Measurements from ENCODE around the gene HEYL.

HEYL gene

DNA sequence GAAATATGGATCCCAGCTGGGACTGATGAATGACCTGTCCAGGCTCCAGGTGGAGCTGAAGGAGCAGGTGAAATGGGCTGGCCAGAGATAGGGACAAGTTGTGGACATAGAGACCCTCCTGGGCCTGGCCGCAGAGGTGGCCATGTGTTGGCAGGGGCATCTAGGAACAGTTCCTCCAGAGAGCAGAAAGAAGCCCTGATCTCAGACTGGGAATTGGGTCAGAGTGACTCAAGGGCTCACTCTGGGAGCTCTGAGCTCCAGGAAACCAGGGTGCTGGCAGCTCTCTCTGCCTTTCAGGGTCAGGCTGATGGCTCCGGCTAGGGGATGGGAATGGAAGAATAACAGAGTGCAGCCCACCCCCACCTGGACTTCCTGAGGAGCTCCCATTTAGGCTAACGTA lies 29.5 kb upstream of the HEYL start:
- Histone ChIP-seq H3K27ac (ENCODE audit: low read depth, low read length) (no peak overlapping the region), H3K9ac (ENCODE audit: low read length in 5 of 5) (no peak overlapping the region), H3K4me1 (ENCODE audit: control insufficient read depth in 5 of 5, insufficient read depth in 5 of 5, low read length in 5 of 5) (peaks cover 0 to 25% (median 16%) of the 10 kb centered on the region in 5 donors), H3K9me3 (ENCODE audit: control insufficient read depth in 5 of 5, low read length in 5 of 5) (no peaks in the 10 kb centered on the region), H3K36me3 (ENCODE audit: control insufficient read depth in 5 of 5, insufficient read depth in 5 of 5, low read length in 5 of 5) (no peaks in the 10 kb centered on the region), H3K27me3 (ENCODE audit: control insufficient read depth in 5 of 5, insufficient read depth in 4 of 5, low read length in 5 of 5) (peaks cover 0 to 28% (median 20%) of the 10 kb centered on the region in 5 donors), H3K4me3 (ENCODE audit: low read depth in 1 of 5, low read length in 5 of 5) (no peak overlapping the region)

DNA sequence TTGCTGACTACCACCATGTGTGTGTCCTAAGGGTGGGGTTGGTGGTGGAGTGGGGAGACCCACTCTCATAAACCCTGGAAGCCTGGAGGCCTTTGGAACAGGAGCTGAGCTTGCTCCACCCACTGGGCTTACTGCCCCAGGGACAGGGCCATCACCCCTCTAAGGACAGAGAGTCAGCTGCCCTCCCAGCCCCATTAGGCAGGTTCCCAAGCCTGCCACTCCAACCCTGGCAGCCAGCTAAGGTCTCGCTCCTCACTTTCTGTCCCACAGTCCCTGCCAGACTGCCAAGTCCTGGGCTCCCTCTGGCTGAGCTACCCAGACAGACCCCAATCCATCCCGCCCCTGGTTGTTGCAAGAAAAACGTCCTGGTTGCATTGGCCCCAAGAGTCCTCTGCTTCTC lies 28.7 kb upstream of the HEYL start:
- Histone ChIP-seq H3K9ac (ENCODE audit: low read length in 5 of 5) (no peak overlapping the region), H3K4me3 (ENCODE audit: low read depth in 1 of 5, low read length in 5 of 5) (no peak overlapping the region), H3K9me3 (ENCODE audit: control insufficient read depth in 5 of 5, low read length in 5 of 5) (no peaks in the 10 kb centered on the region), H3K27me3 (ENCODE audit: control insufficient read depth in 5 of 5, insufficient read depth in 4 of 5, low read length in 5 of 5) (peaks cover 0 to 28% (median 20%) of the 10 kb centered on the region in 5 donors), H3K4me1 (ENCODE audit: control insufficient read depth in 5 of 5, insufficient read depth in 5 of 5, low read length in 5 of 5) (peaks cover 0 to 25% (median 16%) of the 10 kb centered on the region in 5 donors), H3K36me3 (ENCODE audit: control insufficient read depth in 5 of 5, insufficient read depth in 5 of 5, low read length in 5 of 5) (no peaks in the 10 kb centered on the region), H3K27ac (ENCODE audit: low read depth, low read length) (no peak overlapping the region)

DNA sequence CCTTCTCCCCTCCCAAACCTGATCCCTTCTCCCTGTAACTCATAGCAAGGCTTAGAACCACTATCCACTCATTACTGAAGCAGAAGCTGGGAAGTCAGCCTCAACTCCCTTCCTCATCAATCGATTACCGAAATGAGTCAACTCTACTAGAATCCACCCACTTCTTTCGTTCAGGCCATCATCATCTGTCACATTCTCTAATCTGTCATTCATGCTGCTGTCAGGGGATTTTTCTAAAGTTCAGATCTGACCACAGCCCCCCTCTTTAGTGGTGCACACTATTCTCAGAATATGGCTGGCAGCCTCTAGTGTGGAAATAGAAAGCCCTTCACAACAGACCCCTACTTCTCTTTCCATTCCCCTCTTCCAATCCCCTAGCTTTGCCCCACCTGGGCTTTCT lies 27.3 kb upstream of the HEYL start:
- Histone ChIP-seq H3K4me1 (ENCODE audit: control insufficient read depth in 5 of 5, insufficient read depth in 5 of 5, low read length in 5 of 5) (peaks cover 0 to 16% (median 8%) of the 10 kb centered on the region in 5 donors), H3K4me3 (ENCODE audit: low read depth in 1 of 5, low read length in 5 of 5) (no peak overlapping the region), H3K9ac (ENCODE audit: low read length in 5 of 5) (no peak overlapping the region), H3K36me3 (ENCODE audit: control insufficient read depth in 5 of 5, insufficient read depth in 5 of 5, low read length in 5 of 5) (no peaks in the 10 kb centered on the region), H3K9me3 (ENCODE audit: control insufficient read depth in 5 of 5, low read length in 5 of 5) (no peaks in the 10 kb centered on the region), H3K27ac (ENCODE audit: low read depth, low read length) (no peak overlapping the region), H3K27me3 (ENCODE audit: control insufficient read depth in 5 of 5, insufficient read depth in 4 of 5, low read length in 5 of 5) (peaks cover 0 to 22% (median 13%) of the 10 kb centered on the region in 5 donors)

DNA sequence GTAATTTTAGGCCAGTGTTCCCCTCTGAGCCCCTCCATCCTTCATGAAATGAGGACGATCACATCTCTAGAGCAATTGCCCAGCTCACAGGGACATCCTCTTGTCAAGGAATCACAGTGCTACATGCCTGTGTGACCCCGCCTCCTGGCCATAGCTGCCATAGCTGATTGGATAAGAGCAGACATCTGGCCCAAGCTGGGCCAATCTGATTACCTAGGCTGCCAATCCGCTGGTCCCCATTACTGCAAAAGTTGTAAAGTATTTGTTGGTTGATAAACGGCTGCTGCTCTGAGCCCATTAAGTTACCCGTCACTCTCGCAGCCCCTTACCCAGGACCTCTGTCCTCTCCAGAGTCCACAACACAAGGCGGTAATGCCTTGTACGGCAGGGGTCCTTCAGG lies 24.1 kb upstream of the HEYL start:
- Histone ChIP-seq H3K9ac (ENCODE audit: low read length in 5 of 5) (no peak overlapping the region), H3K27ac (ENCODE audit: low read depth, low read length) (no peak overlapping the region), H3K36me3 (ENCODE audit: control insufficient read depth in 5 of 5, insufficient read depth in 5 of 5, low read length in 5 of 5) (no peaks in the 10 kb centered on the region), H3K4me1 (ENCODE audit: control insufficient read depth in 5 of 5, insufficient read depth in 5 of 5, low read length in 5 of 5) (no peaks in the 10 kb centered on the region), H3K9me3 (ENCODE audit: control insufficient read depth in 5 of 5, low read length in 5 of 5) (no peaks in the 10 kb centered on the region), H3K4me3 (ENCODE audit: low read depth in 1 of 5, low read length in 5 of 5) (no peak overlapping the region), H3K27me3 (ENCODE audit: control insufficient read depth in 5 of 5, insufficient read depth in 4 of 5, low read length in 5 of 5) (peaks cover 0 to 11% (median 0%) of the 10 kb centered on the region in 5 donors)

DNA sequence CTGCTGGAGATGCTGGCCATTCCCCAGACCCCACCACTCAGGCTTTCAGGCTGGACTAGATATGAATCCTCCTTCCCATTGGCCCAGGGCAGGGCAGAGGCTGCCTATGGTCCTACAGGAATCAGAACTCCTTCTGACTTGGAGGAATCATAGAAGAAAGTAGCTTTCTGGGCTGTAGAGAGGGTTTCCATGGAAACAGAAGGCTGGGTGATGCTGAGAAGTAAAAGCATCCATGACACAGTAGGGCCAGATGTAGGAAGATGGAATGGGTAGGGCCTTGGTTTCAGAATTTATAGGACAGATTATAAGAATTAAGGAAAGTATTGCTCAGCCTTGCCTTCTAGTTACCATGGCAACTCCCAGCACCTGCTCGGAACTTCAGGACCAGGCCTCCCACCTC lies 23.4 kb upstream of the HEYL start:
- Histone ChIP-seq H3K9me3 (ENCODE audit: control insufficient read depth in 5 of 5, low read length in 5 of 5) (no peaks in the 10 kb centered on the region), H3K36me3 (ENCODE audit: control insufficient read depth in 5 of 5, insufficient read depth in 5 of 5, low read length in 5 of 5) (no peaks in the 10 kb centered on the region), H3K4me1 (ENCODE audit: control insufficient read depth in 5 of 5, insufficient read depth in 5 of 5, low read length in 5 of 5) (peaks cover 0 to 1% (median 0%) of the 10 kb centered on the region in 5 donors), H3K27me3 (ENCODE audit: control insufficient read depth in 5 of 5, insufficient read depth in 4 of 5, low read length in 5 of 5) (peaks cover 0 to 12% (median 1%) of the 10 kb centered on the region in 5 donors), H3K4me3 (ENCODE audit: low read depth in 1 of 5, low read length in 5 of 5) (no peak overlapping the region), H3K9ac (ENCODE audit: low read length in 5 of 5) (no peak overlapping the region), H3K27ac (ENCODE audit: low read depth, low read length) (no peak overlapping the region)

DNA sequence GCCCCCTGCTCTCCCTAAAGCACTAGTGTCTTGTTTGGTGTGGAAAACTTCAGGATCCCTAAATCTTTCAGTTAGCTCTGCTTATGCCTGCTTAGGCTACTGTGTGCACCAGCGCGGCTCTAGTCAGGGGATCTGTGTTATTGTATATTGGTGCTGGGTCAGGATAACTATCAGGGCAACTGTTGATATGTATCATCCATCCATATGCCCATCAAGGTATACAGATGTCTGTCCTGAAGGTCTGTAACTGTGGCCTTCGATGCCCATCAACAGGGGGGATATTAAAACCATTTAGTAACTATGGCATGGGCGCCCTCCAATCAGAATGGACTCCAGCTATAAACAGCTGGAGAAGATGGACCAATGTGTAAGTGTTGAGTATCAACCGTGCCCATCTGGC lies 20.1 kb upstream of the HEYL start:
- H3K4me3 ChIP-seq (ENCODE audit: low read depth in 1 of 5, low read length in 5 of 5): no peak overlapping the region
- no peak overlapping the region for H3K27ac ChIP-seq (ENCODE audit: low read depth, low read length)
- no peaks in the 10 kb centered on the region for H3K36me3 ChIP-seq (ENCODE audit: control insufficient read depth in 5 of 5, insufficient read depth in 5 of 5, low read length in 5 of 5)
- H3K27me3 ChIP-seq (ENCODE audit: control insufficient read depth in 5 of 5, insufficient read depth in 4 of 5, low read length in 5 of 5): peaks cover 0 to 11% (median 3%) of the 10 kb centered on the region in 5 donors
- H3K9ac ChIP-seq (ENCODE audit: low read length in 5 of 5): no peak overlapping the region
- H3K9me3 ChIP-seq (ENCODE audit: control insufficient read depth in 5 of 5, low read length in 5 of 5): no peaks in the 10 kb centered on the region
- H3K4me1 ChIP-seq (ENCODE audit: control insufficient read depth in 5 of 5, insufficient read depth in 5 of 5, low read length in 5 of 5): peaks cover 0 to 3% (median 0%) of the 10 kb centered on the region in 5 donors

DNA sequence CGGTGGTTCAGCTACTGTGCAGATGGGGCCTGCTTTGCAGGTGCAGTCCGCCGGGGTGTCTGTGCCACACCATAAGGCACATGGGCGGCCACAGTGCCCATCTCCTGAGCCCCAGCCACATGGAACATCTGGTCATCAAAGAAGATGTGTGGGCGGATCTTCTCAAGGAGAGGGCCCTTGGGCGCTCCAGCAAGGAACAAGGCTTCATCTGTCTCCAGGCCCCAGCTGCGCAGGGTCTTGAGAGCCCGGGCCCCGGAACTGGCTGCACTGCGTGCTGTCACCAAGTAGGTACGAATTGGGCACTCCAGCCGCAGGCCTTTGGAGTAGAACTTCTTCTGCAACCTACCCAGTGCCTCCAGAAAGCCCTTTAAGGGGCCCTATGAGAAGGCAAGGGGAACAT lies 19.7 kb upstream of the HEYL start:
- no peak overlapping the region for H3K9ac ChIP-seq (ENCODE audit: low read length in 5 of 5)
- no peak overlapping the region for H3K4me3 ChIP-seq (ENCODE audit: low read depth in 1 of 5, low read length in 5 of 5)
- no peak overlapping the region for H3K27ac ChIP-seq (ENCODE audit: low read depth, low read length)
- peaks cover 0 to 3% (median 0%) of the 10 kb centered on the region in 5 donors for H3K4me1 ChIP-seq (ENCODE audit: control insufficient read depth in 5 of 5, insufficient read depth in 5 of 5, low read length in 5 of 5)
- no peaks in the 10 kb centered on the region for H3K36me3 ChIP-seq (ENCODE audit: control insufficient read depth in 5 of 5, insufficient read depth in 5 of 5, low read length in 5 of 5)
- H3K9me3 ChIP-seq (ENCODE audit: control insufficient read depth in 5 of 5, low read length in 5 of 5): no peaks in the 10 kb centered on the region
- H3K27me3 ChIP-seq (ENCODE audit: control insufficient read depth in 5 of 5, insufficient read depth in 4 of 5, low read length in 5 of 5): peaks cover 0 to 11% (median 3%) of the 10 kb centered on the region in 5 donors

DNA sequence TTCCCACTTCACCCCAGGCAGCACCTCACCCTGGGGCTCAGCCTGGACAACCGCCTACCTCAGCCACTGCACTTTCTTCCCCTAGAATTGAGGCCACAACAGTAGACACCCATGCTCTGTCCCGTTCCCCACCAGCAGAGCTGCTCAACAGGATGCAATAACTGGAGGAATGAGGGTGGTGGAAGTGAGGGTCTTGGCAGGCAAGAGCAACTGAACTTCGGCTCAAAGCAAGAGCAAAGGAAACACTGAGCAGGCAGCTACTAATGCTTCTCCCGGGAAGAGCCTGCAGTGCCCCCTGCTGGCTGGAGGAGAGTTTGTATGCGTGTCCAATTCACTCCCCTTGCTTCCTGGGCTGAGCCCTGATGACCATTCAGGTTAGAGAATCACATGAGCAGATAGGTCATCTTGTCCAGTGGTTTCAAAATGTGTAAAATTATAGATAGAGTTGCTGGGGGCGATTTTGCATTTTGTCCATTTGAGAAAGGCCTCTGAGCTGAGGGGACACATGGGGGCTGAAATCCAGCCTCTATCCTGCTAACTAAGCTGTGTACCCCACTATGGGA lies 18.6 kb upstream of the HEYL start:
- no peak overlapping the region for H3K9ac ChIP-seq (ENCODE audit: low read length in 5 of 5)
- no peak overlapping the region for H3K27ac ChIP-seq (ENCODE audit: low read depth, low read length)
- peaks cover 0 to 15% (median 3%) of the 10 kb centered on the region in 5 donors for H3K27me3 ChIP-seq (ENCODE audit: control insufficient read depth in 5 of 5, insufficient read depth in 4 of 5, low read length in 5 of 5)

DNA sequence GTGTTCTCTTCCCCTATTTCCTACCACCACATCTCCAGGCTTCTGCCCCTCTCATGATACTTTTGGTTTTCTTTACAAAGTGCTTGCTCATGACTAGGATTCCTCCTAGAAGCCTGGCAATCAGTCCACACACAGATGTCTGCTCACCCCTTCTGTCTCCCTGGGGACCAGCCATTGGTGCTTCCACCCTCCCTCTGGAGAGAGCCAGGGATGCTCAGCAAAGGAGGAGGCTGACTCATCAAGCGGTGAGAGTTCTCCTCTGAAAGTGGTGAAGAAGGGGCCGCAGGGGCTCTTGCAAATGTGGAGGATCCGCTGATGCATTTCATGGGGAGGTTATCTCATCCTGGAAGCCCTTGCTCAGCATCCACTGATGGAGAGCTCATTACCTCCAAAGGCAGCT lies 18.0 kb upstream of the HEYL start:
- Histone ChIP-seq H3K27ac (ENCODE audit: low read depth, low read length) (no peak overlapping the region), H3K4me3 (ENCODE audit: low read depth in 1 of 5, low read length in 5 of 5) (no peak overlapping the region), H3K27me3 (ENCODE audit: control insufficient read depth in 5 of 5, insufficient read depth in 4 of 5, low read length in 5 of 5) (peaks cover 0 to 15% (median 3%) of the 10 kb centered on the region in 5 donors), H3K9me3 (ENCODE audit: control insufficient read depth in 5 of 5, low read length in 5 of 5) (no peaks in the 10 kb centered on the region), H3K9ac (ENCODE audit: low read length in 5 of 5) (no peak overlapping the region), H3K4me1 (ENCODE audit: control insufficient read depth in 5 of 5, insufficient read depth in 5 of 5, low read length in 5 of 5) (peaks cover 0 to 18% (median 10%) of the 10 kb centered on the region in 5 donors), H3K36me3 (ENCODE audit: control insufficient read depth in 5 of 5, insufficient read depth in 5 of 5, low read length in 5 of 5) (no peaks in the 10 kb centered on the region)

More for the DNA sequence above, 18.6 kb upstream of the HEYL start:
- Histone ChIP-seq H3K9me3 (ENCODE audit: control insufficient read depth in 5 of 5, low read length in 5 of 5) (no peaks in the 10 kb centered on the region), H3K36me3 (ENCODE audit: control insufficient read depth in 5 of 5, insufficient read depth in 5 of 5, low read length in 5 of 5) (no peaks in the 10 kb centered on the region), H3K4me1 (ENCODE audit: control insufficient read depth in 5 of 5, insufficient read depth in 5 of 5, low read length in 5 of 5) (peaks cover 0 to 12% (median 4%) of the 10 kb centered on the region in 5 donors), H3K4me3 (ENCODE audit: low read depth in 1 of 5, low read length in 5 of 5) (no peak overlapping the region)

DNA sequence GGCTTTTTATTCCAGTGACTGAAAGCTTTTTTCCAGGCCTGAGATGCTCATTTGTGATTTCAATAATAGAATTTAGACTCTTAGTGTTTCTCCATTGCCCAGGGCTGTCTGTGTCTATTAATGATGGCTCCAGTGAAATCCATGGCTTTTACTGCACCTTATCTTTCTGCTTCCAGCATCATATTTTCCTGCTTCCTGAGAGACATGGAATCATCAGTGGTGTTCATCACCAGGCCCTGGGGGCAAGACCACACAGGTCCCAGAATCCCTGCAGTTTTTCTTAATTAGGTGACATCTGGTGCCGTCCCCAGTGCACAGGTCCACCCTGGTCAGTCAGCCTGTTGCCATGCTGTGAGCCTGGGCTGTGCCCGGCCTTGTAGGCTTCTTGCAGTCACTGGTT lies 16.9 kb upstream of the HEYL start:
- H3K9ac ChIP-seq (ENCODE audit: low read length in 5 of 5): no peak overlapping the region
- no peak overlapping the region for H3K4me3 ChIP-seq (ENCODE audit: low read depth in 1 of 5, low read length in 5 of 5)
- no peaks in the 10 kb centered on the region for H3K36me3 ChIP-seq (ENCODE audit: control insufficient read depth in 5 of 5, insufficient read depth in 5 of 5, low read length in 5 of 5)
- H3K27me3 ChIP-seq (ENCODE audit: control insufficient read depth in 5 of 5, insufficient read depth in 4 of 5, low read length in 5 of 5): peaks cover 0 to 15% (median 3%) of the 10 kb centered on the region in 5 donors
- H3K27ac ChIP-seq (ENCODE audit: low read depth, low read length): no peak overlapping the region
- peaks cover 0 to 20% (median 10%) of the 10 kb centered on the region in 5 donors for H3K4me1 ChIP-seq (ENCODE audit: control insufficient read depth in 5 of 5, insufficient read depth in 5 of 5, low read length in 5 of 5)
- H3K9me3 ChIP-seq (ENCODE audit: control insufficient read depth in 5 of 5, low read length in 5 of 5): no peaks in the 10 kb centered on the region

Measured in subcutaneous abdominal adipose tissue (tissue), 5 donors.